Ramos (cell line): ENCODE data around the gene POLE3.
"Not testable (repeated sequence)": the region's sequence is repeated elsewhere in the genome, so short reads cannot be mapped to it uniquely, and the experiment has no call there.

Experiments used
- in situ Hi-C: fragments of 300-500 bp; cut with MboI; formaldehyde crosslinking; loops from one replicate; pipeline ENCODE4 v1.14.3; 2022; ENCODE audit warnings: low sequenced_read_pairs; ENCODE audit not compliant: unreplicated experiment

POLE3 gene

GRCh38 chr9:113379829-113380210, 30.7 kb downstream of the POLE3 start:
- in situ Hi-C loops: not testable (repeated sequence)

- in situ Hi-C loops: not testable (repeated sequence)
Observed at GRCh38 chr9:113379094-113379828, 31.2 kb downstream of the POLE3 start.

- in situ Hi-C loops: no loop called here
Observed at GRCh38 chr9:113376634-113377567, 33.6 kb downstream of the POLE3 start, which contains the start of gene HDHD3. HDHD3 (minus strand) TSS chr9:113376986; CDS start chr9:113374354, 2,632 bp downstream.

- in situ Hi-C loops: no loop called here
Observed at GRCh38 chr9:113375057-113376023, 35.1 kb downstream of the POLE3 start.

GRCh38 chr9:113373676-113374392, 36.6 kb downstream of the POLE3 start:
- in situ Hi-C loops: no loop called here

- in situ Hi-C loops: no loop called here
Observed at GRCh38 chr9:113373256-113373655, 37.2 kb downstream of the POLE3 start.

- in situ Hi-C loops: no loop called here
Observed at GRCh38 chr9:113372059-113372458, 38.4 kb downstream of the POLE3 start.

GRCh38 chr9:113370806-113371325, 39.6 kb downstream of the POLE3 start:
- in situ Hi-C loops: no loop called here

GRCh38 chr9:113369855-113370140, 40.7 kb downstream of the POLE3 start:
- in situ Hi-C loops: no loop called here

- in situ Hi-C loops: no loop called here
Observed at GRCh38 chr9:113368982-113369854, 41.3 kb downstream of the POLE3 start.

GRCh38 chr9:113368348-113368981, 42.0 kb downstream of the POLE3 start:
- in situ Hi-C loops: no loop called here

GRCh38 chr9:113365652-113366051, 44.8 kb downstream of the POLE3 start:
- in situ Hi-C loops: not testable (repeated sequence)

- in situ Hi-C loops: no loop called here
Observed at GRCh38 chr9:113364951-113365350, 45.5 kb downstream of the POLE3 start.

- in situ Hi-C loops: no loop called here
Observed at GRCh38 chr9:113363336-113363735, 47.1 kb downstream of the POLE3 start.

GRCh38 chr9:113361304-113362018, 49.0 kb downstream of the POLE3 start:
- in situ Hi-C loops: no loop called here

- in situ Hi-C loops: no loop called here
Observed at GRCh38 chr9:113360242-113360842, 50.1 kb downstream of the POLE3 start.

GRCh38 chr9:113359385-113359784, 51.1 kb downstream of the POLE3 start:
- in situ Hi-C loops: no loop called here
